ENCODE data around the gene SEC14L5.

SEC14L5 gene

GRCh38 chr16:5011637-5012036, 53.5 kb downstream of the SEC14L5 start:
- no peak for DNase-seq (ENCODE audit: low spot score)

DNA sequence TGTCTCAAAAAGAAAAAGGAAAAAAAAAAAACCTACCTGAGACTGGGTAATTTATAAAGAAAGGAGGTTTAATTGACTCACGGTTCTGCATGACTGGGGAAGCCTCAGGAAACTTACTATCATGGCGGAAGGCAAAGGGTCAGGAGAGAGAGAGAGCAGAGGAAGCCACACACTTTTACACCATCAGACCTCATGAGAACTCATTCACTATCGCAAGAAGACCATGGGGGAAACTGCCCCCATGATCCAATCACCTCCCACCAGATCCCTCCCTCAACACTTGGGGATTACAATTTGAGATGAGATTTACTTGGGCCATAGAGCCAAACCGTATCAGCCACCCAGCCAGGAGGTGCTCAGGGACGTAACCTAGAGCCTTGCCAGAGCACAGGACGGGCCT, 54.8 kb downstream of the SEC14L5 start:
- no peak for DNase-seq (ENCODE audit: low spot score)

DNA sequence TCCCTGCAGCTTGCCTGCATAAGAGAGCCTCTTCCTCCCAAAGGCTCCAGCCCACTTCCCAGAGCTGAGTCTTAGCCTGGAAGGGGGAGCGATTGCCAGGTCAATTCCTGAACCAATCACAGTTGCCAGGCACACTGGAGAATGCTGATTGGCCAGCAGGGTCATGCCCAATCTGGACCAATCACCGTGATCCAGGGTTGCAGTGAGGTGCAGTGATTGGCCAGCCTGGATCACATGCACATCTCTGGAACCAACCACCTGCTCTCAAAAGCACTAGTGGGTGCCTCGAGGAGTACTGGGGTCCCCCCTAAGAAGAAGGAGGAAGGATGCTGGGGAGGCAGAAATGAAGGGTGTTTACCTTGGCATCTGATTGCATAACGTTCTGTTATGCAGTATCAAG, 57.2 kb downstream of the SEC14L5 start:
- no peak for DNase-seq (ENCODE audit: low spot score)

- DNase-seq (ENCODE audit: low spot score) = no peak
Observed at GRCh38 chr16:5015887-5016286, 57.8 kb downstream of the SEC14L5 start.

DNA sequence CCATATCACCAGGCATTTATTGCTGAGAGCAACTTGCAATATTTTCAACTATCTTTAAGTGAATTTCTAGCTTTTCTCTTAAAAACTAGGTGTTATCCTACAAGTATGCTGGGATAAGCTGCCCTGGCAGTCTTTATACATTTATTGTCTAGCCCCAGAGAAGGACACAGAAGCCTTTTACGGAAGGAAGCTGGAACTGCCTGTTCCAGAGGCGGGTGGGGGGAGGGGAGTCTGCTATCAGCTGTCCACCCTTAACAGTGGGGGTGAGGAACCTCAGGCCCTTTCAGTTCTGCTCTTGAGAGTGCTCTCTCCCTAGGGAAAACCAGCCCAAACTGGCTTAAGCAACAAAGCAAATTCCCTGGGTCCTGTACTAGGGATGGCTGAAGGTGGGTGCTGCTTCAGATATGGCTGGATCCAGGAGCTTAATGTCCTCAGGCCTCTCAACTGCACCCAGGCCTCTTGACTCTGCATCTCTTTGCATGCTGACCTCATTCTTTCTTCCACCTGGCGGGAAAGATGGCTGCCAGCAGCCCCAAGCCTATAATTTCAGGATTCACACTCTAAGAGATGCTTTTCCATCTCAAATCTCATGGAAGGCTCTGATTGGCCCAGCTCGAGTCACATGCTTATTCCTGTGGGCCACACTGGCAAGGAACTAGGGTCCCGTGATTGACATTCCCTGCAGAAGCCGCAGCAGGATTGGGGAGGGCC, 59.0 kb downstream of the SEC14L5 start:
- no peak for DNase-seq (ENCODE audit: low spot score)

DNA sequence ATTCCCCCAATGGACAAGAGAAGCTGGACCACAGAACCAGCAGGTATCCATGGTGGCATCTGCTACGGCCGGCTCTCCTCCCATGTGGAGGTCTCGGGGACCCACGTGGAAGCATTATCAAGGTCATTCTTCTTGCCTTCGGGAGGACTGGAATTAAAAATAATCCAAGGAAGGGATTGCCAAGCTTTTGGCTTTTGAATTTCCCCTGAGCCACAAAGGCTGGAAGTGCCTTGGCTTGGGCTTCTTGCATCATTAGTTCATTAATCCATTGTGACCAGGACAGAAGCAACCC, 59.5 kb downstream of the SEC14L5 start:
- DNase-seq (ENCODE audit: low spot score) = no peak

DNA sequence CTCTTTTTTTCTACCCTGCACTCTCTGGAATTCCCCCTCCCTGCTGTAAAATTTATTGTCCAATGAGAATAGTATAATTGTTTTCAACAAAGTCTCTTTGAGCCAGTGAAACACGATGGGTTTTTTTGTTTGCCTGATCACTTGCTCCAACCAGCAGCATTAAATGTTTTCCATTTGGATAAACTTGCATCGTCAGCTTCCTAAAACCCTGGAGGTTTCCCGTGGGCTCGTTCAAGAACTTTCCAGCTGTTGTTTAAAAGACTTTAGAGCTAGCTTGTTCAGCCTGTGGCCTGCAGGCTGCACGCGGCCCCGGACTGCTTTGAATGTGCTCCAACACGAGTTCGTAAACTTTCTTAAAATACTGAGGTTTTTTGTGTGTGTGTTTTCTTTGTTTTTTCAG, 60.7 kb downstream of the SEC14L5 start:
- no peak for DNase-seq (ENCODE audit: low spot score)

- DNase-seq (ENCODE audit: low spot score) = no peak
Observed at GRCh38 chr16:5019775-5020174, 61.6 kb downstream of the SEC14L5 start.

GRCh38 chr16:5020551-5020950, 62.4 kb downstream of the SEC14L5 start:
- DNase-seq (ENCODE audit: low spot score) = no peak

DNA sequence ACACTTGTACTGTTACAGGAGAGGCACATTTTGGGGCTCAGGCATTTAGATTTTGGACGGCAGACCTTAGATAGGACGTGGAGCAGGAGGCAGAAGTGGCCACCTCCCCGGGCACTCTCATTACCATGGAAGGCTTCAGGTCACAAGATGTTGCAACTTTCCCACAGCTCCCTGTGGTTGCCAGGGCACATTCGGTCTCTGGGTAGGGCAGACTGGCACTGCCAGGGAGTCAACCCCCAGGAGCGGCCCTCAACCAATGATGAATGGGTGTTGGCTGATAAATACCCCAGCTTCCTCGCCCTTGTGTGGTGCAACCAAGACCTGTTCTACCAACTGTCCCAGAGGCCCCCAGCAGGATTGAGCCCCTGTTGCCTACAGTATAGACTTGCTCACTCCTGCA, 64.4 kb downstream of the SEC14L5 start:
- no peak for DNase-seq (ENCODE audit: low spot score)

- no peak for DNase-seq (ENCODE audit: low spot score)
Observed at GRCh38 chr16:5024632-5025031, 66.5 kb downstream of the SEC14L5 start.

DNA sequence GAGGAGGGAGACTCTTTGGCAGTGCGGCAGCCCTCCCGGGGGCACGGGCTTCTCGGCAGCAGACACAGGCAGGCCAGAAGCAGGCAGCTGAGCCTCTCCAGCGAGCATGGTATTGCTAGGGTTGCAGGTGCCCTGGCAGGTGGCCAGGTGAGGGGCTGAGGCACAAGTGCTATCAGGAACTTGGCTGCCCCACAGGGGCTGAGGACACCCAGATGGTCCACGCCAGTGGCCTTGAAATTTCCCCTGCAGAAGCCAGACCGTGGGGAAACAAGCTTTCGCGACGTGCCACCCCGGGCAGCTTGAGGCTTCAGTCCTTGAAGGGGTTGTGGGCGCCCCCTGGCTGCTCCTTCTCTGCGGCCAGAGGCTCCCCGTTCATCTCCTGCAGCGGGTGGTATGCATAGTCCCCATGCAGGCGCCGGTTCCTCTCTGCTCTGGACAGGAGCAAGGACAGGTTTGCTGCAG, 67.1 kb downstream of the SEC14L5 start:
- no peak for DNase-seq (ENCODE audit: low spot score)

DNA sequence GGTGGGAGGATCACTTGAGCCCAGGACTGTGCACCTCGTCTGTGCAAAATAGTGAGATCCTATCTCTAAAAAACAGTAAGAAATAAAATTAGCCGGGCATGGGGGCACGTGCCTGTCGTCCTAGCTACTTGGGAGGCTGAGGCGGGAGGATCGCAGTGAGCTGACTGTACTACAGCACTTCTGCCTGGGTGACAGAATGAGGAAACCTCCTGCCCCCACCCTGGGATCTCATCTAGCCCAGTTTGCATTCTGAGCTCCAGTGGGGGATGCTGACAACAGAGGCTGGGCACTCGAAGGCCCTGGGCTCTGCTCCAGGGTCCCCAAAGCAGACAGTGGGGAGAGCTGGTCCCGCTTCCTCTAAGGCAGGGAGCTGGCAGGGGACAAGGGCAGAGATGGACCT, 68.5 kb downstream of the SEC14L5 start:
- no peak for DNase-seq (ENCODE audit: low spot score)

DNA sequence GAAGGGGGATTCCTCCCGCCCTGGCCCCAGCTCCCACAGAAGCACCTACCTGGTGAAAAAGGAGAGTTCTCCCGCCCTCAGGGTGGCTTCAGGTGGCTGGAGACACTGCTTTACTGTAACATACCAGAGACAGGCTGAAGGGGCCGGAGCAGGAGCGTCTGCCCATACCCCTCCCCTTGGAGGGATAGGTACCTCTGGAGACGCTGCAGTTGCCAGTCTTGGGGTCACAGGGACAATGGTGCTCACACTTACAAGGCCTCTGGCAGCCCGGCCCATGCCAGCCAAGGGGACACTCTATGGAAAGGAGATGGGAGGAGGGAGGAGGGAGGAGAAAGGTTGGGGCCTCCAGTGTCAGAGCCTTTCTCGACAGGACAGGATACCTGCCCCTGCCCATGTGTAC, 69.0 kb downstream of the SEC14L5 start:
- DNase-seq (ENCODE audit: low spot score) = no peak

GRCh38 chr16:5027575-5028235, 69.6 kb downstream of the SEC14L5 start:
- no peak for DNase-seq (ENCODE audit: low spot score)

DNA sequence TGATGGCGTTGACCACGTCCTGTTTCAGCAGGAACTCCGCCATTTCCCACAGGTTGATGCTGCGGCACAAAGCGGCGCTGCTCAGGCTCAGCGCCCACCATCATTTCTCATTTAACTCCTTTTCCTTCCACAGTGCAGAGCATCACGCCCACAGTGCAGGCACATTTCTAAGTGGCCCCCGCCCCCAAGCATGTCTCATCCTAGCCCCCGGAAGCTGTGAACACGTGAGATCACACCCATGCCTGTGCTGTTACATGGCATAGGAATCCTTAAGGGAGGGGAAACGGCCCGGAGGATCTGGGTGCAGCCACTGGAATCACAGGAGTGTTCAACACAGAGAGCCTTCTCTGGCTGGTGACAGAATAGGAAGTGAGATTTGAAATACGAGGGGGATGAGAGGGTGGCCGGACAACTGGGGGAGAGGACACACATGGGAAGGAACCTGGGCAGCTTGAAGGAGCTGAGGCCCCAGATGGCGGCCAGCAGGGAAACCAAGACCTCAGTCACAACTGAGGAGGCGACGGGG, 70.9 kb downstream of the SEC14L5 start:
- no peak for DNase-seq (ENCODE audit: low spot score)

- no peak for DNase-seq (ENCODE audit: low spot score)
Observed at GRCh38 chr16:5030251-5030870, 72.2 kb downstream of the SEC14L5 start.

- no peak for DNase-seq (ENCODE audit: low spot score)
Observed at GRCh38 chr16:5031601-5032000, 73.5 kb downstream of the SEC14L5 start.

DNA sequence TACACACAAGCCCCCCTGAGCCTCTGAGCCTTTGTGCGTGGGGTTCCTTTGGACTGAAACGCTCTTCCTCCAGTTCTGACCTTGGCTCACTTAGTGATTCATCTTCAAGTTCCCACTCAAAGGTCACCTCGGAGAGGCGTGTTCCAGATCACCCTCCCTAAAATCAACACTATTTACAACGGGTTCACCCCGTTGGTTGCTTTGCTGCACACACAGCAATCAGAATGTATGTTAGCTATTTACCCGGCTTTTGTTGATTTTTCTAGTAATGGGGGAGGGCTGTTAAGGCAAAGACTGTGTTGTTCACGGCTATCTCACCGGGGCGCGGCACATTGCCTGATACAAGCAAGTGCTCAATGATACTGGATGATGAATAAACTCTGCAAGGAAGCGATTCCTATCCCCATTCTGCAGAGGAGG, 74.6 kb downstream of the SEC14L5 start:
- no peak for DNase-seq (ENCODE audit: low spot score)

DNA sequence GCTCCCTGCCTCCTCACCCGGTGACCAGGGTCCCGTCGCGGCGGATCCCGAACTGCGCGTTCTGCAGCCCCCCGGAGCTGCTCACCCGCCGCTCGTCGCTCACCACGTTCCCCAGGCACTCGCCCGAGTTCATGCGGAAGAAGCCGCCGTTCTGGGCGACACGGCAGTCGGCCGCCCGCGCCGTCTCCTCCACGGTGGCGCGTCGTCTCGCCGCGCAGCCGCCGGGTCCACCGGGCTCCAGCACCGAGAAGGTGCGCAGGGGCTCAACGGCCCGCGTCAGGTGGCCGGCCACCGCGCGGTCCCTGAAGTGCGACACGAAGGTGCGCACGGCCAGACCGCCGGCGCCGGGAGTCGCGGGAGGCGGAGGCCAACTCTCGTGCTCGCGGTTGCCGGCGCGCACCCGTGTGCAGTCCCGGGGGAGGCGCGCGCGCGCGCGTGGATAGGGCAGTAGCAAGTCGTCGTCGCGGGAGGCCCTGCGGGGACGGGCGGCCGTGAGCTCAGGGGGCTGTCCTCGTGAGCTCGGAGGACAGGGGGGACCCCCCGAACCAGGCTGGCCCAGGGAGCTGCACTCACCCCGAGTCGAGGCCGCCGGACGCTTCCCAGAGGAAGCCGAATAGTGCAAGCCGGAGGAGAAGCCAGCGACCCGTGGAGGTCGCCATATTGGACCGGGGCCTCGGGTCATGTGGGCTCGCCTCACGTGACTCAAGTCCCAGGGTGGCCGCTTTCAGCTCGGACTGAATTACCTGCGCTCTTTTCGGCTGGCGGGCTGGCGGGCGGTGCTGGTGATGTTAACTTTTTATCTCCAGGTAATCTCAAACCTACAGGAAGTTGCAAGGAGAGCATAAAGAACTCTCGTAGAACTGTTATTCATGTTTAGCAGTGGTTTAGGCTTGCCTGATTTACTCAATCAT, 75.4 kb downstream of the SEC14L5 start, which contains the start of gene NAGPA:
Gene NAGPA, minus strand, starts transcription at position 680 of the 911 bp plus-strand sequence. Its CDS starts 21 bp downstream, at position 659.
- peak; percentile 84 for DNase-seq (ENCODE audit: low spot score)

DNA sequence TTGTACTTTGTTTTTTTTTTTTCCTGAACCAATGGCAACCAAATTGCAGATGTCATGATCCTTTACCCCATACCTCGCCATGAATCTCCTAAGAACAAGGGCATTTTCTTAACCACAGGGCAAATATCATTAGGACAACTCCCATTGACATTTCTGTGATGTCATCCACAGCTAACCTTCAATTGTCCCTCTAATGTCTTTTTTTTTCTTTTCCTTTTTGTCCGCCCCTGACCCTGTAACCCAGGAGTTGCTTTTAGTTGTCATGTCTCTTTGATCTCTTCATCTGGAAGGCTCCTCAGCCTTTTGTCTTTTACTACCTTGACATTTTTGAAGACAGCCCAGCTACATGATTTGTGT, 76.0 kb downstream of the SEC14L5 start:
- DNase-seq (ENCODE audit: low spot score) = no peak

GRCh38 chr16:5035909-5036227, 77.7 kb downstream of the SEC14L5 start:
- no peak for DNase-seq (ENCODE audit: low spot score)
